ENCODE data around the gene OXCT1. TPM values are rescaled to one million over a fixed set of nuclear protein-coding genes. Genes with fewer than 3 reads are reported as not detected.

The OXCT1 gene
- total and polyA plus RNA-seq, 5 donors: 54.7 to 108 (median 82.8) TPM

DNA sequence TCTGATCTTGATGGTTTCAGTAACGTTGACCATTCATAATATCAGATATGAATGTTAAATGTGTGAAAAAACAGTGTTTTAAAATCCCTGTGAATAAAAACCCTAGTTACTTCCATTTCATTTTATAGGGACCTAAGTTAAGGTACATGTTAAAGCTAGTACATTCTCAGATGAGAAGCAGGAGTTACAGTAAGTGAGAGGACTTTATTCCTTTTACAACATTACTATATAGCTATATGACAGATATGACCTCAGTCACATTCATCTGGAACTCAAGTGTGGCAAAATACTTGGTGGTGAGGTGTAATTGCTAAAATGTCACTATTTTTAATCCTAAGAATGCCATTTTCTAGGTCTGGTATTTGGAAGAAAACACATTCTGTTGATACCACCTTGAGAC is 96.4 kb downstream of the OXCT1 start:
- Histone ChIP-seq H3K4me3 (ENCODE audit: low read length) (no peak overlapping the region), H3K27me3 (ENCODE audit: control insufficient read depth, insufficient read depth) (no peaks in the 10 kb centered on the region), H3K27ac (ENCODE audit: low read length) (no peak overlapping the region), H3K9me3 (ENCODE audit: control insufficient read depth, low read length) (no peaks in the 10 kb centered on the region), H3K4me1 (ENCODE audit: control insufficient read depth, insufficient read depth, low read length) (peaks cover 5% of the 10 kb centered on the region)
- WGBS: 92% methylated on average over 1 of the region's 1 CpG
- intact Hi-C loops (cut with DNase I): no loop called here
- DNase-seq (no peak), ATAC-seq (no peak)

DNA sequence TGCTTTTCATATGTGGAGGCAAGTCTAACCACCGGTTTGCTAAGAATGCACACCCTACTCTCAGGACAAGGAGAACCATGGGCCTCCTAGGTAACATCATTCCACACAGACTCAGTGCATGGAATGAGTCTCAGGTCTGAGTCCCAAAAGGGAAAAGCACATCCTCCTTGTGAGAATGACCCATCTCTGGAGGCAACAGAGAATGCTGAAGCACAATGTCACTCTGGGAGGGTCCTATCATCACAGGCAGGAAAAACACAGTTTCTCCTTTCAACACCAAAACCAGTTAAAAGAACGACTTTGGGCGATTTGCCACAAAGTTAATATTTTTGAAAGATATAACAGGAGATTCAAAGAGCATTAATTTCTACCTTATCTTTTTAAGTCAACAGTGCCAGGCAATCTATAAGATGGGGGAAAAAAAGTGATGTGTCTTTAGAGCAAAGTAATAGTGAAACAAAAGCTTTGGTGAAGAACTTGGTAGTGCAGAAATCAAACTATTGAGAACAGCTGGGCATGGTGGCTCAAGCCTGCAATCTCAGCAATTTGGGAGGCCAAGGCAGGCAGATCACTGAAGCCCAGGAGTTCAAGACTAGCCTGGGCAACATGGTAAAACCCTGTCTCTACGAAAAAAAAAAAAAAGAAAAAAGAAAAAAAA is 97.3 kb downstream of the OXCT1 start:
- H3K4me1 ChIP-seq (ENCODE audit: control insufficient read depth, insufficient read depth, low read length): peaks cover 5% of the 10 kb centered on the region
- H3K4me3 ChIP-seq (ENCODE audit: low read length): no peak overlapping the region
- H3K27me3 ChIP-seq (ENCODE audit: control insufficient read depth, insufficient read depth): no peaks in the 10 kb centered on the region
- no peak for ATAC-seq
- 84% methylated on average over 4 of the region's 4 CpGs for WGBS
- DNase-seq: no peak
- intact Hi-C loops (cut with DNase I): no loop called here
- no peak overlapping the region for H3K27ac ChIP-seq (ENCODE audit: low read length)
- H3K9me3 ChIP-seq (ENCODE audit: control insufficient read depth, low read length): no peaks in the 10 kb centered on the region

GRCh38 chr5:41772056-41772455 is 98.2 kb downstream of the OXCT1 start:
- ATAC-seq: no peak
- no peak for DNase-seq
- H3K4me1 ChIP-seq (ENCODE audit: control insufficient read depth, insufficient read depth, low read length): peaks cover 5% of the 10 kb centered on the region
- H3K27me3 ChIP-seq (ENCODE audit: control insufficient read depth, insufficient read depth): no peaks in the 10 kb centered on the region
- H3K27ac ChIP-seq (ENCODE audit: low read length): no peak overlapping the region
- intact Hi-C loops (cut with DNase I): no loop called here
- no peaks in the 10 kb centered on the region for H3K9me3 ChIP-seq (ENCODE audit: control insufficient read depth, low read length)
- H3K4me3 ChIP-seq (ENCODE audit: low read length): no peak overlapping the region
- 88% methylated on average over 2 of the region's 2 CpGs for WGBS

DNA sequence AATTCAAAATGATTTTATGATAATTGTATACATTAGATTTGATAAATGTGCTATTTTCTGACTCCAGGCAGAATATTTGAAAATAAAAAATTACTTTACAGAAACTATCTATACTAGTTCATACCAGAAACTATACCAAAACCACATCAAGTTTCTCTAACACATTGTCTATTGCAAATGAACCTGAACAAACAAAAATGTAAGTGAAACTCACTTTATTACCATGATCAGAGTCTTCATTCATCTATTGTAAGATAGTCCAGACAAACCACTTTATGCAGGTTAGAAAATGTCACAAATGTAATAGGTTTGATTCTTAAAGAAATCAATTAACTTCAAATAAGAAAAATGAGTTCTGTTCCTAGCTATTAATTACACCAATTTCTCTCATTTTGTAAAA is 99.4 kb downstream of the OXCT1 start:
- H3K27ac ChIP-seq (ENCODE audit: low read length): no peak overlapping the region
- DNase-seq (no peak), ATAC-seq (no peak)
- intact Hi-C loops (cut with DNase I): no loop called here
- no peaks in the 10 kb centered on the region for H3K9me3 ChIP-seq (ENCODE audit: control insufficient read depth, low read length)
- no peaks in the 10 kb centered on the region for H3K27me3 ChIP-seq (ENCODE audit: control insufficient read depth, insufficient read depth)
- peaks cover 5% of the 10 kb centered on the region for H3K4me1 ChIP-seq (ENCODE audit: control insufficient read depth, insufficient read depth, low read length)
- H3K4me3 ChIP-seq (ENCODE audit: low read length): no peak overlapping the region

- DNase-seq (no peak), ATAC-seq (no peak)
- Histone ChIP-seq H3K27ac (ENCODE audit: low read length) (no peak overlapping the region), H3K27me3 (ENCODE audit: control insufficient read depth, insufficient read depth) (no peaks in the 10 kb centered on the region), H3K9me3 (ENCODE audit: control insufficient read depth, low read length) (no peaks in the 10 kb centered on the region), H3K4me1 (ENCODE audit: control insufficient read depth, insufficient read depth, low read length) (peaks cover 3% of the 10 kb centered on the region), H3K4me3 (ENCODE audit: low read length) (no peak overlapping the region)
- intact Hi-C loops (cut with DNase I): no loop called here
- WGBS: 98% methylated on average over 5 of the region's 5 CpGs
Observed at GRCh38 chr5:41768692-41769091, 101.5 kb downstream of the OXCT1 start.

DNA sequence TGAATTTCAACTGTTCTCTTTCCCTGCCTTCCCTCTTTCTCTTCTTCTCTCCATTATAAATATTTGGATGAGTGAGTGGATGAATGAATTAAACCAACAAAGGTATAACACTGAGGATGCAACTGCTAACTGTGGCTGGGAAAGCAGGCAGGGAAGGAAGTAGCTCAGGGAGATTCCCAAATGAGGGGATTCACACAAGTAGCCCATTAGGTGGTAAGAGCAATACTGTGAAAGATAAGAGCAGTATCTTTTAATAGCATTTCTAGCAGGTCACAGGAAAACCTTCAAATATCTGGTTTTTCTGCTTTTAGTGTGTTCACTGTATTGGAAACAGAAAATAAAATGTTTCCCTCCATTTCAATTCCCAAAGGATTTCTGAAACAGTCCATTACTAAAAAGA is 105.6 kb downstream of the OXCT1 start:
- Histone ChIP-seq H3K27ac (ENCODE audit: low read length) (no peak overlapping the region), H3K27me3 (ENCODE audit: control insufficient read depth, insufficient read depth) (no peaks in the 10 kb centered on the region), H3K4me3 (ENCODE audit: low read length) (no peak overlapping the region), H3K4me1 (ENCODE audit: control insufficient read depth, insufficient read depth, low read length) (no peaks in the 10 kb centered on the region), H3K9me3 (ENCODE audit: control insufficient read depth, low read length) (no peaks in the 10 kb centered on the region)
- intact Hi-C loops (cut with DNase I): no loop called here
- ATAC-seq (no peak), DNase-seq (no peak)

- Histone ChIP-seq H3K27me3 (ENCODE audit: control insufficient read depth, insufficient read depth) (no peaks in the 10 kb centered on the region), H3K4me1 (ENCODE audit: control insufficient read depth, insufficient read depth, low read length) (no peaks in the 10 kb centered on the region), H3K4me3 (ENCODE audit: low read length) (no peak overlapping the region), H3K9me3 (ENCODE audit: control insufficient read depth, low read length) (no peaks in the 10 kb centered on the region), H3K27ac (ENCODE audit: low read length) (no peak overlapping the region)
- intact Hi-C loops (cut with DNase I): no loop called here
- 57% methylated on average over 2 of the region's 2 CpGs for WGBS
- DNase-seq (no peak), ATAC-seq (no peak)
Observed at GRCh38 chr5:41763574-41763973, 106.7 kb downstream of the OXCT1 start.

- H3K4me3 ChIP-seq (ENCODE audit: low read length): no peak overlapping the region
- intact Hi-C loops (cut with DNase I): no loop called here
- H3K27ac ChIP-seq (ENCODE audit: low read length): no peak overlapping the region
- no peaks in the 10 kb centered on the region for H3K4me1 ChIP-seq (ENCODE audit: control insufficient read depth, insufficient read depth, low read length)
- ATAC-seq (no peak), DNase-seq (no peak)
- no peaks in the 10 kb centered on the region for H3K27me3 ChIP-seq (ENCODE audit: control insufficient read depth, insufficient read depth)
- 55% methylated on average over 3 of the region's 3 CpGs for WGBS
- no peaks in the 10 kb centered on the region for H3K9me3 ChIP-seq (ENCODE audit: control insufficient read depth, low read length)
Observed at GRCh38 chr5:41763081-41763480, 107.1 kb downstream of the OXCT1 start.

DNA sequence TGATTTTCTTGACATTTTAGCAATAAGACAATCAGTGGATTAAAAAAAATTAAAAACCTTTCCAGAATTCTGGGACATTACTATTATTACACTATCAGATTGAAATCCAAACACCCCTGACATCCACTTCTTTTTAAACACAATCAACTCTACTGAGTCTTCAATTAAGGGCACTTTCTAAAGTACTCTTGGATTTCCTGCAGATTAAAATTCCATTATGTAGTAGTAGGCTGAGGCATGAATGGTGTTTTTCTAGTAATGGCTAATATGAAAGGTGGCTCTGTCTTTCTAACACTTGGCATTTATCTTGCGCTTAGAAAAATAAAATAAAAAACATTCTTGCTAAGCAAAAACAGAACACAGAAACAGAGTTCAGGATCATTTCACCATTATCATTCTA is 107.8 kb downstream of the OXCT1 start:
- H3K27me3 ChIP-seq (ENCODE audit: control insufficient read depth, insufficient read depth): no peaks in the 10 kb centered on the region
- no peak overlapping the region for H3K27ac ChIP-seq (ENCODE audit: low read length)
- no peaks in the 10 kb centered on the region for H3K9me3 ChIP-seq (ENCODE audit: control insufficient read depth, low read length)
- H3K4me3 ChIP-seq (ENCODE audit: low read length): no peak overlapping the region
- intact Hi-C loops (cut with DNase I): no loop called here
- WGBS: 74% methylated on average over 1 of the region's 1 CpG
- ATAC-seq (no peak), DNase-seq (no peak)
- no peaks in the 10 kb centered on the region for H3K4me1 ChIP-seq (ENCODE audit: control insufficient read depth, insufficient read depth, low read length)

GRCh38 chr5:41761663-41762062 is 108.6 kb downstream of the OXCT1 start:
- no peak for DNase-seq
- ATAC-seq: no peak
- no peak overlapping the region for H3K4me3 ChIP-seq (ENCODE audit: low read length)
- intact Hi-C loops (cut with DNase I): no loop called here
- H3K4me1 ChIP-seq (ENCODE audit: control insufficient read depth, insufficient read depth, low read length): no peaks in the 10 kb centered on the region
- H3K27ac ChIP-seq (ENCODE audit: low read length): no peak overlapping the region
- no peaks in the 10 kb centered on the region for H3K27me3 ChIP-seq (ENCODE audit: control insufficient read depth, insufficient read depth)
- WGBS: 100% methylated on average over 1 of the region's 1 CpG
- H3K9me3 ChIP-seq (ENCODE audit: control insufficient read depth, low read length): no peaks in the 10 kb centered on the region

- no peak for DNase-seq
- Histone ChIP-seq H3K9me3 (ENCODE audit: control insufficient read depth, low read length) (peaks cover 2% of the 10 kb centered on the region), H3K27me3 (ENCODE audit: control insufficient read depth, insufficient read depth) (no peaks in the 10 kb centered on the region), H3K27ac (ENCODE audit: low read length) (no peak overlapping the region), H3K4me3 (ENCODE audit: low read length) (no peak overlapping the region), H3K4me1 (ENCODE audit: control insufficient read depth, insufficient read depth, low read length) (no peaks in the 10 kb centered on the region)
- no peak for ATAC-seq
- 99% methylated on average over 1 of the region's 1 CpG for WGBS
- intact Hi-C loops (cut with DNase I): no loop called here
Observed at GRCh38 chr5:41755705-41756104, 114.5 kb downstream of the OXCT1 start.

- H3K4me3 ChIP-seq (ENCODE audit: low read length): no peak overlapping the region
- H3K9me3 ChIP-seq (ENCODE audit: control insufficient read depth, low read length): peaks cover 2% of the 10 kb centered on the region
- no peaks in the 10 kb centered on the region for H3K27me3 ChIP-seq (ENCODE audit: control insufficient read depth, insufficient read depth)
- intact Hi-C loops (cut with DNase I): no loop called here
- H3K4me1 ChIP-seq (ENCODE audit: control insufficient read depth, insufficient read depth, low read length): no peaks in the 10 kb centered on the region
- ATAC-seq (no peak), DNase-seq (no peak)
- 82% methylated on average over 2 of the region's 2 CpGs for WGBS
- no peak overlapping the region for H3K27ac ChIP-seq (ENCODE audit: low read length)
Observed at GRCh38 chr5:41754857-41755256, 115.4 kb downstream of the OXCT1 start.

Data from right cardiac atrium (tissue), 5 donors.